ENCODE results near the gene BMP7. TPM values are rescaled to one million over a fixed set of nuclear protein-coding genes. Genes with fewer than 3 reads are reported as not detected.

BMP7 gene
- total RNA-seq, 1 donor from 2014 or later: 3.7 TPM

DNA sequence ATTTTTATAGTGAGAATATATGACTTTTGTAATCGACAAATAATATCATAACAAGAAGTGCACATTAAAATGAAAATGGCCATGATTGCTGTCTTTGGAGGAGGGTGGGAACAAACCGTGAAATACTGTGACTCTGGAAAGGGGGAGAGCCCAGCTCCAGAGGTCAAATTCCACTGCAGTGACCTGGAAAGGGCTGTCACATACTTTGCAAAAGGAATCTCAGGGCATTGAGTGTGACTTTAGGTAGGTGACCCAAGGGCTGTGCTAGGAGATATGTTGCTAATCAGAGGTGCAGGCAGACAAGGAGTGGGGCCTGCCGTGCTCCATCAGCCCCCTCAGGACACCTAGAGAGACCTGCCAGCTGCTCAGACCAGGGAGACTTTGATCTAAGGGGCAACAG is 28.1 kb upstream of the BMP7 start:
- DNase-seq (ENCODE audit: low read depth): no peak
- TF ChIP-seq, protein P1, sequence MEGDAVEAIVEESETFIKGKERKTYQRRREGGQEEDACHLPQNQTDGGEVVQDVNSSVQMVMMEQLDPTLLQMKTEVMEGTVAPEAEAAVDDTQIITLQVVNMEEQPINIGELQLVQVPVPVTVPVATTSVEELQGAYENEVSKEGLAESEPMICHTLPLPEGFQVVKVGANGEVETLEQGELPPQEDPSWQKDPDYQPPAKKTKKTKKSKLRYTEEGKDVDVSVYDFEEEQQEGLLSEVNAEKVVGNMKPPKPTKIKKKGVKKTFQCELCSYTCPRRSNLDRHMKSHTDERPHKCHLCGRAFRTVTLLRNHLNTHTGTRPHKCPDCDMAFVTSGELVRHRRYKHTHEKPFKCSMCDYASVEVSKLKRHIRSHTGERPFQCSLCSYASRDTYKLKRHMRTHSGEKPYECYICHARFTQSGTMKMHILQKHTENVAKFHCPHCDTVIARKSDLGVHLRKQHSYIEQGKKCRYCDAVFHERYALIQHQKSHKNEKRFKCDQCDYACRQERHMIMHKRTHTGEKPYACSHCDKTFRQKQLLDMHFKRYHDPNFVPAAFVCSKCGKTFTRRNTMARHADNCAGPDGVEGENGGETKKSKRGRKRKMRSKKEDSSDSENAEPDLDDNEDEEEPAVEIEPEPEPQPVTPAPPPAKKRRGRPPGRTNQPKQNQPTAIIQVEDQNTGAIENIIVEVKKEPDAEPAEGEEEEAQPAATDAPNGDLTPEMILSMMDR (conservative IDR thresholded peaks at IDR 0.05; ENCODE audit: low read depth, low read length): no peak
- H3K4me3 ChIP-seq (ENCODE audit: low read depth, low read length): no peak overlapping the region

DNA sequence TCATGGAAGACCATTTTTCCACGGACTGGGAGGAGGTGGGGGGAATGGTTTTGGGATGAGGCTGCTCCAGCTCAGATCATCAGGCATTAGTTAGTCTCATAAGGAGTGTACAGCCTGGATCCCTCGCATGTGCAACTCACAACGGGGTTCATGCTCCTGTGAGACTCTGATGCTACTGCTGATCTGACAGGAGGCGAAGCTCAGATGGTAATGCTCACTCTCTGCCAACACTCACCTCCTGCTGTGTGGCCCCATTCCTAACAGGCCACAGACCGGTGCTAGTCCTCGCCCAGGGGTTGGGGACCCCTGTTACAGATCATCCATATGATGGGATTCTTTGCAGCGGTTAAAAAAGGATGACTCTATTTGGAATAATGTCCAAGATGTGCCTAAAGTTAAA is 27.6 kb upstream of the BMP7 start:
- TF ChIP-seq, protein P1 (conservative IDR thresholded peaks at IDR 0.05; ENCODE audit: low read depth, low read length): no peak

DNA sequence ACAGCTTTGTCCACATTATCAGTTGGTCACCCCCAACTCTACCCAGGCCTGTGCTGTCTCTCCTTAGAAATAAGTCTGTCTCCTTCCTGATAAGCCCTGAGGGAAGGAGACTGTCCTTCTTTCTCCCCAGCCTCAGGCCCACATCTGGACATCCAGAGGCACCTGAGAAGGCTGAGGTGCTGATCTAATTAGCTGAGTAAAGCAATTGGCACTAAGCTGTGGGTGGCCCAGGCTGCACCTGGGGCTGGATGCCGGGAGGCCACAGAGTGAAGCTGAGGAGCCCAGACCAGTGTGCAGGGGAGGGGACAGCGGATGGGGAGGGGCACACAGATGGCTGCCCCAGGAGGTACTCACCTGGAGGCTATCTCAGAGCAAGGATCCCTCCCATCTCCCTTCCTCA is 26.2 kb upstream of the BMP7 start:
- no peak overlapping the region for H3K4me3 ChIP-seq (ENCODE audit: low read depth, low read length)
- no peak for DNase-seq (ENCODE audit: low read depth)
- TF ChIP-seq, protein P1 (conservative IDR thresholded peaks at IDR 0.05; ENCODE audit: low read depth, low read length): no peak

More for the DNA sequence above, 27.6 kb upstream of the BMP7 start:
- H3K4me3 ChIP-seq (ENCODE audit: low read depth, low read length): no peak overlapping the region
- no peak for DNase-seq (ENCODE audit: low read depth)

DNA sequence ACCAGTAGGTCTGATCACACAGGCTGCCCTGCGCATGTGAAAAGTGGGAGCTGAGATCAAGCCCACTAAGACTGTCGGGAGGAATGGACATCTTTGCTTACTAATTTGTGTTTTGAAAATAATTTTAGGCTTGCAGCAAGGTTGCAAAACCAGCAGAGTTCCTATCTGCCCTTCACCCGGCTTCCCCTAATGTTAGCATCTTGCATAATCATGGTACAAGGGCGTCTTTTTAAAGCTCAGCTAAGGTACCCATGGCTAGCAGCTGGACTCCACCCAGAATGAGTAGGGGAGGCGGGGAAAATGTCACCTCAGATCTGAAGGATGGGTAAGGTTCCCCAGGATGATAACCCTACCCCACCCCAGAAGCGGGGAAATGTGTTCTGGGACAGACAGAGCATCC is 25.3 kb upstream of the BMP7 start:
- no peak for DNase-seq (ENCODE audit: low read depth)

DNA sequence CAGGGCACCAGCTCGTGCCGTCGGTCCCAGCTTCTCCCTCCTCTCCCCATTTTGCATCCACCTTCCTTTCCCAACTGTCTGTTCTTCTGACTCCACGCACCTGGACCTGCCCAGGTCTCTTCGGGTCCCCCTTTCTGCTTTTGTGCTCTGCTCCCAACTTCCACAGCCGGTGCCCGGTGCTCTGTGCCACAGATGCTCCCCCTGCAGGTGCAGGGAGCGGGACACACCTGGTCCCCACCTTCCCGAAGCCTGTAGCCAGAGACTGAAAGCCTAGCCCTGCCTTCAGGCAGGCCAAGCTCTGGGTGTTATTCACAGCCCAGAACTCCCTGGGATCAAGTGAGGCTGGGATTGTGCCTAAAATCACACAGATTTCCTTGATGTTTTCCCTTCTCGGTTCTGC is 24.6 kb upstream of the BMP7 start:
- DNase-seq (ENCODE audit: low read depth): no peak
- H3K4me3 ChIP-seq (ENCODE audit: low read depth, low read length): no peak overlapping the region
- TF ChIP-seq, protein P1 (conservative IDR thresholded peaks at IDR 0.05; ENCODE audit: low read depth, low read length): no peak

More for the DNA sequence above, 25.3 kb upstream of the BMP7 start:
- H3K4me3 ChIP-seq (ENCODE audit: low read depth, low read length): no peak overlapping the region
- TF ChIP-seq, protein P1 (conservative IDR thresholded peaks at IDR 0.05; ENCODE audit: low read depth, low read length): no peak

DNA sequence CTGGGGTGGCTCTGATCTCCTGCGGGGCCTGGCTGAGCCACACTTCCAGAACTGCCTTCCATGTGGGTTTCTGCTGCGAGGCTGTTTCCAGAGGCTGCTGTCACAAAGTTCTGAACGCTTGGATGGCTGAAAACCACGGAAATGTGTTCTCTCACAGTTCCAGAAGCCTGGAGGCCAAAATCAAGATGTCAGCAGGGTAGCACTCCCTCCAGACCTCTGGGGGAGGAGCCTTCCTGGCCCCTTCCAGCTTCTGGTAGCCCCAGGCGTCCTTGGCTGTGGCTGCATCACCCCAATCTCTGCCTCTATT is 23.7 kb upstream of the BMP7 start:
- TF ChIP-seq, protein P1 (conservative IDR thresholded peaks at IDR 0.05; ENCODE audit: low read depth, low read length): no peak
- no peak for DNase-seq (ENCODE audit: low read depth)
- no peak overlapping the region for H3K4me3 ChIP-seq (ENCODE audit: low read depth, low read length)

DNA sequence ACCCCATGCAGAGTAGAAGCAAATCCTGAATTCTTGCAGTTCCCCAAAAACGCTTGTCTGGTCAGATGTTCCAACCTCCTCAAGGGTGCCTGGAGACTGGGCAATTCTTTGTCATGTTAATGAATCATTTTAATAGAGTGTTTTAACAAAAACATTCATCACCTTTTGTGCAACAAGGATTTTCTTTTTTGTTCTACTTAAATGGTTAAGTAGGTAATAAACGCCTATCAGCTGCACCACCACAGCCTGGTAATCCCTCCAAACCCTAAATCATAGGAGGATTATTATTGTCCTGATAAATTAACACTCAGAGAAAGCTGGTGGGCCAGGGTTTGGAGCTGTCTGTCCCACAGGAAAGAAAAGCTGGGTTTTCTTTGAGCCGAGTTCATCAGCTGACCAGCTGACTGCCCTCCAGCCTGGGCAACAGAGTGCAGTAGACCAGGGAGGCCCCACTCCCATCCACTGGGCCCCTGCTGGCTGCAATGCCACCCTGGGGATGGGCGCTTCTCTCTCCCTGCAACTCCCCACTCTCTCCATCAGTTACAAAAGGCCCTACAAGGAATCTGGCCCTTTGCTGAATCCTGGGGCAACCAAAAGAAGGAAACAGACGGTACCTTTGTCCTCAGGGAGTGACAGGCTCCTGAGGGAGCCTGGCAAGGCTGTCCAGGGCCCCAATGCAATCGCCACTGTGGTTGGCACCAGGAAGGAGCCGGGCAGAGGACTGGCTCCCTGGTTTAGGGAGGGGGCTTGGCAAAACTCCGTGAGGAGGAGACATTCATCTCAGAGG is 23.1 kb upstream of the BMP7 start:
- no peak overlapping the region for H3K4me3 ChIP-seq (ENCODE audit: low read depth, low read length)
- DNase-seq (ENCODE audit: low read depth): no peak
- TF ChIP-seq, protein P1 (conservative IDR thresholded peaks at IDR 0.05; ENCODE audit: low read depth, low read length): no peak
